OCI-LY3 (cell line): ENCODE data around the gene APOL2.

ENCODE experiments used
- H2AFZ ChIP-seq: fragments of 200-600, 300-600 bp; shearing (Covaris generic); 2 replicates; pipeline ENCODE4 v1.6.0; 2014; ENCODE audit warnings: antibody characterized with exemption, low read depth, low read length
- H3K27ac ChIP-seq: fragments of 200-600, 300-600 bp; sonication (generic); 2 replicates; pipeline ENCODE4 v1.5.1; 2014; ENCODE audit warnings: mild to moderate bottlenecking, low read length, moderate library complexity, mixed read lengths
- H3K27me3 ChIP-seq: fragments of 200-600, 300-600 bp; sonication (generic); 2 replicates; pipeline ENCODE4 v1.6.1; 2014; ENCODE audit warnings: low read depth, low read length, mixed read lengths
- H3K36me3 ChIP-seq: fragments of 200-600, 300-600 bp; sonication (generic); replicated peaks from 2 replicates; pipeline ENCODE3; 2014; ENCODE audit warnings: low read depth, low read length, mixed read lengths
- H3K4me1 ChIP-seq: fragments of 300-600, 200-600 bp; sonication (generic); 2 replicates; pipeline ENCODE4 v1.6.1; 2014; ENCODE audit warnings: low read length, mixed read lengths
- H3K4me2 ChIP-seq: fragments of 200-600, 300-600 bp; sonication (generic); 2 replicates; pipeline ENCODE4 v1.6.1; 2014; ENCODE audit warnings: low read length, mixed read lengths
- H3K4me3 ChIP-seq: fragments of 300-600, 200-600 bp; sonication (generic); 2 replicates; pipeline ENCODE4 v1.5.1; 2014; ENCODE audit warnings: antibody characterized with exemption, mild to moderate bottlenecking, low read length, moderate library complexity
- H3K79me2 ChIP-seq: fragments of 300-600, 200-600 bp; shearing (Covaris generic); 2 replicates; pipeline ENCODE4 v1.6.1; 2014; ENCODE audit warnings: mild to moderate bottlenecking, low read length, mixed read lengths
- H3K9ac ChIP-seq: fragments of 300-600, 200-600 bp; shearing (Covaris generic); 2 replicates; pipeline ENCODE4 v1.6.0; 2014; ENCODE audit warnings: mild to moderate bottlenecking, low read length, moderate library complexity
- H3K9me3 ChIP-seq: fragments of 200-600, 300-600 bp; shearing (Covaris generic); 2 replicates; pipeline ENCODE4 v1.6.1; 2014; ENCODE audit warnings: low read length, mixed read lengths; ENCODE audit not compliant: insufficient read depth
- H4K20me1 ChIP-seq: fragments of 200-600, 300-600 bp; sonication (generic); 2 replicates; pipeline ENCODE4 v1.6.1; 2016; ENCODE audit warnings: low read length, mixed read lengths; ENCODE audit not compliant: insufficient read depth
- CTCF ChIP-seq: fragments of 200-600, 300-600 bp; sonication (generic); IDR thresholded peaks from 2 replicates; pipeline ENCODE4 v1.5.1; 2014; ENCODE audit warnings: antibody characterized with exemption, low read length, low read depth
- EZH2phosphoT487 ChIP-seq: fragments of 200-600 bp; shearing (Covaris generic); IDR thresholded peaks from 2 replicates; pipeline ENCODE4 v1.6.1; 2018; ENCODE audit warnings: antibody characterized with exemption, mixed run types, low read depth

Gene APOL2

GRCh38 chr22:36225333-36225922, 13.9 kb downstream of the APOL2 start:
- H3K27me3 ChIP-seq: no peaks in the 10 kb centered on the region
- peaks cover 9% of the 10 kb centered on the region for H3K4me1 ChIP-seq
- H3K4me2 ChIP-seq: no peak overlapping the region
- H3K27ac ChIP-seq: no peak overlapping the region
- H3K36me3 ChIP-seq: peaks cover 24% of the 10 kb centered on the region
- TF ChIP-seq CTCF (no peak), EZH2phosphoT487 (no peak)
- H3K9me3 ChIP-seq: no peaks in the 10 kb centered on the region
- H4K20me1 ChIP-seq: peaks cover 11% of the 10 kb centered on the region; the same call in 1 of the 2 replicates
- H3K9ac ChIP-seq: no peak overlapping the region
- H2AFZ ChIP-seq: no peak overlapping the region
- H3K79me2 ChIP-seq: 0 out of 2 replicates have a peak, but pooled peaks cover 3% of the 10 kb centered on the region
- H3K4me3 ChIP-seq: no peak overlapping the region

GRCh38 chr22:36224245-36224644, 15.1 kb downstream of the APOL2 start:
- H3K27ac ChIP-seq: no peak overlapping the region; the same call in 1 of the 2 replicates
- no peak overlapping the region for H3K4me2 ChIP-seq
- no peak overlapping the region for H3K4me3 ChIP-seq
- no peak overlapping the region for H3K9ac ChIP-seq
- H2AFZ ChIP-seq: no peak overlapping the region
- TF ChIP-seq CTCF (no peak), EZH2phosphoT487 (no peak)
- peaks cover 18% of the 10 kb centered on the region for H3K36me3 ChIP-seq
- peaks cover 9% of the 10 kb centered on the region for H3K4me1 ChIP-seq
- H3K27me3 ChIP-seq: 0 out of 2 replicates have a peak, but pooled peaks cover 3% of the 10 kb centered on the region
- H3K79me2 ChIP-seq: no peaks in the 10 kb centered on the region
- no peaks in the 10 kb centered on the region for H3K9me3 ChIP-seq
- H4K20me1 ChIP-seq: peaks cover 11% of the 10 kb centered on the region; the same call in 1 of the 2 replicates

DNA sequence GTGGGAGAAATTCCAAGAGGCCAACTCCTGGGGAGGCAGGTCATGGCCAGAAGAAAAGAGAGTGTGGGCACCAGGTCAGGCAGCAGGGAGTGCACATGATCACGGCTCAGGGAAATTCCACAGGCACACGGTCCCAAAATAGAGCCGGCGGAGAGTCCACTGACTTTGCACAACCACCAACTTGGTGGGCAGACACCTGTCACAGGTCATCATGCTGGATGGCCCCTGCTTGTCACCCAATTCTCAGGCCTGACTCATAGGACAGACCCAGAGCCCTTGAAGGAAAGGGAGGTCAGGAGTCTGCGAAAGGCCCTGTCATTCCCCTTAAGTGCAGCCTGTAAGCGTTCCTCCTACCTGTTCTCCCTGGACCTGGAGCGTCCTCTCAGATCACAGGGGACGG, 15.8 kb downstream of the APOL2 start:
- TF ChIP-seq EZH2phosphoT487 (no peak), CTCF (no peak)
- Histone ChIP-seq H3K4me1 (peaks cover 9% of the 10 kb centered on the region), H3K4me3 (no peak overlapping the region), H3K79me2 (no peaks in the 10 kb centered on the region), H3K36me3 (peaks cover 13% of the 10 kb centered on the region), H3K27me3 (0 out of 2 replicates have a peak, but pooled peaks cover 3% of the 10 kb centered on the region), H3K4me2 (no peak overlapping the region), H2AFZ (no peak overlapping the region), H4K20me1 (peaks cover 10% of the 10 kb centered on the region; the same call in 1 of the 2 replicates), H3K27ac (no peak overlapping the region), H3K9me3 (no peaks in the 10 kb centered on the region), H3K9ac (no peak overlapping the region)

DNA sequence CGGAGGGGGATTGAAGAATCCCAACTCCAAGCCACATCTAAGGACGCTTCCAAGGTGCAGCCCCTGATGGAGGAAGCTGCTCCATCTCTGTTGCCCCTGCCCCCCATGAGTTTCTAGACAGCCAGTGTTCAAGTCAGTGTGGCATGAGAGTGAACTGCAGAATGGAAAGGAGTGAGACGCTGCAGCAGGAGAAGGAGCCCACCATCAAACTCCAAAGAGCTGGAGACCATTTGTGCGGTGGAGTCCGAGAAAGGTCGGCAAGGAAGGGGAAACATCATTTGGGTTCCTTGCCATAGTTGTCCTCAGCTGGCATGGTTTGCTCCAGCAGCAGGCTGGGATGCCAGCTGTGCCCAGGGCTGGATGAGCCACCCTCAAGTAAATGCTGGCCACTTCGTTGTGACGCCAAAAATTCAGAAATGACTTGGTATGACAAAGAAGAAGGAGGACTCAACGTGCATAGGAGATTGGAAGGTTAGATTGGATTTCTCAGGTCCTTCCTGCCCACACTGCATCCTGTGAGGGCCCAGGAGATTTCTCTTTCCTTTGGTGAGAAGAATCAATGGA, 16.4 kb downstream of the APOL2 start:
- H3K27me3 ChIP-seq: peaks cover 3% of the 10 kb centered on the region; the same call in 1 of the 2 replicates
- H3K4me3 ChIP-seq: no peak overlapping the region
- no peaks in the 10 kb centered on the region for H3K79me2 ChIP-seq
- H3K4me1 ChIP-seq: peaks cover 9% of the 10 kb centered on the region
- TF ChIP-seq EZH2phosphoT487: no peak
- TF ChIP-seq CTCF: no peak
- no peak overlapping the region for H3K27ac ChIP-seq
- peaks cover 8% of the 10 kb centered on the region; the same call in 1 of the 2 replicates for H4K20me1 ChIP-seq
- H3K9me3 ChIP-seq: no peaks in the 10 kb centered on the region
- no peak overlapping the region for H3K4me2 ChIP-seq
- H2AFZ ChIP-seq: no peak overlapping the region
- peaks cover 11% of the 10 kb centered on the region for H3K36me3 ChIP-seq
- no peak overlapping the region for H3K9ac ChIP-seq
